HCT116 (cell line): ENCODE results near the gene CALML4. TPM values are rescaled to one million over a fixed set of nuclear protein-coding genes. Genes with fewer than 3 reads are reported as not detected.

Experiments used
- ATAC-seq: fragments of 200-7000 bp; cut with Tn5 transposase; 2 replicates; pipeline ENCODE4 v1.9.1; 2020; ENCODE audit warnings: mild to moderate bottlenecking, moderate library complexity
- BruUV-seq: library from RNA; stranded (reverse); fragments of 400-500 nt; replicated peaks from 2 replicates; lab custom pipeline; 2021; lab: Mats Ljungman, UMichigan
- CTCF ChIA-PET: fragments of 300-600 bp; sonication (Branson Sonifier 250); formaldehyde crosslinking; loops from one replicate; lab custom pipeline; 2021; ENCODE audit warnings: antibody characterized with exemption; lab: Charles Lee
- POLR2A ChIA-PET: fragments of 300-600, 350-600 bp; sonication (Branson Sonifier 250); formaldehyde crosslinking; loops from one replicate; lab custom pipeline; 2021; ENCODE audit warnings: antibody characterized with exemption; lab: Charles Lee
- RAD21 ChIA-PET, 2 experiments: fragments of 300-600 bp; sonication (Branson Sonifier 250); formaldehyde crosslinking; loops; one replicate each; lab custom pipeline; 2023; ENCODE audit warnings: low total read pairs in 2 of 2; ENCODE audit not compliant: uncharacterized antibody in 2 of 2, unreplicated experiment in 2 of 2, low non-redundant PET in 1 of 2; lab: Charles Lee
- DNase-seq: peaks from one replicate; pipeline ENCODE4 v3.0.0-alpha.2; 2010; ENCODE audit warnings: low read depth, low spot score
- H2AFZ ChIP-seq: fragments of 200-600 bp; shearing (Covaris generic), sonication (generic); 2 replicates; pipeline ENCODE4 v1.6.1; 2017; ENCODE audit warnings: low read depth, mixed run types, mixed read lengths, antibody characterized with exemption, low read length; ENCODE audit not compliant: poor library complexity, severe bottlenecking
- H3K27ac ChIP-seq: 2 replicates; pipeline ENCODE4 v1.5.1; 2012; ENCODE audit warnings: low read depth, low read length
- H3K27me3 ChIP-seq: fragments of 200-600 bp; sonication (generic); 2 replicates; pipeline ENCODE4 v1.6.1; 2016; ENCODE audit warnings: mixed run types, low read length, mixed read lengths; ENCODE audit not compliant: insufficient read depth
- H3K36me3 ChIP-seq, 2 experiments: fragments of 200-500 bp in 1 of 2; fragments of 200-600 bp in 1 of 2; sonication (Bioruptor generic) in 1 of 2; sonication (generic) in 1 of 2; 2 replicates each; pipeline versions ENCODE4 v1.5.1 to v1.6.1; 2014 to 2016; ENCODE audit warnings: low read length in 2 of 2, inconsistent platforms in 1 of 2, mixed read lengths in 1 of 2, mixed run types in 1 of 2; ENCODE audit not compliant: insufficient read depth in 2 of 2, control insufficient read depth in 1 of 2
- H3K4me1 ChIP-seq, 2 experiments: fragments of 200-600 bp in 1 of 2; sonication (generic) in 1 of 2; 2 replicates each; pipeline versions ENCODE4 v1.5.1 to v1.6.1; 2012 to 2017; ENCODE audit warnings: low read length in 2 of 2, inconsistent platforms in 1 of 2, mild to moderate bottlenecking in 1 of 2, mixed read lengths in 1 of 2, mixed run types in 1 of 2, moderate library complexity in 1 of 2; ENCODE audit not compliant: insufficient read depth in 2 of 2, control insufficient read depth in 1 of 2
- H3K4me2 ChIP-seq: fragments of 200-600 bp; sonication (generic); 2 replicates; pipeline ENCODE4 v1.6.1; 2017; ENCODE audit warnings: mixed run types, low read length, mixed read lengths
- H3K4me3 ChIP-seq, 2 experiments: fragments of 200-600 bp in 1 of 2; sonication (generic) in 1 of 2; replicated peaks in 1 of 2; 2 replicates each; pipeline ENCODE4 v1.5.1; 2011 to 2016; ENCODE audit warnings: low read length in 2 of 2, control low read depth in 1 of 2, low read depth in 1 of 2, mild to moderate bottlenecking in 1 of 2, mixed read lengths in 1 of 2, mixed run types in 1 of 2
- H3K79me2 ChIP-seq: fragments of 200-600 bp; sonication (generic); 2 replicates; pipeline ENCODE4 v1.6.1; 2017; ENCODE audit warnings: mild to moderate bottlenecking, mixed run types, low read length, moderate library complexity, mixed read lengths; ENCODE audit not compliant: insufficient read depth
- H3K9ac ChIP-seq: fragments of 200-600 bp; sonication (generic); 2 replicates; pipeline ENCODE4 v1.6.1; 2016; ENCODE audit warnings: low read length, mixed read lengths
- H3K9me2 ChIP-seq: fragments of 200-600 bp; sonication (generic), shearing (Covaris generic); 2 replicates; pipeline ENCODE4 v1.6.1; 2017; ENCODE audit warnings: mixed run types, mild to moderate bottlenecking, moderate library complexity; ENCODE audit not compliant: insufficient read depth
- H3K9me3 ChIP-seq, 2 experiments: fragments of 200-500 bp in 1 of 2; fragments of 200-600 bp in 1 of 2; sonication (Bioruptor generic) in 1 of 2; sonication (generic) in 1 of 2; 2 replicates each; pipeline ENCODE4 v1.6.1; 2014 to 2017; ENCODE audit warnings: low read length in 2 of 2, mixed read lengths in 2 of 2, inconsistent platforms in 1 of 2, low read depth in 1 of 2, mild to moderate bottlenecking in 1 of 2, mixed run types in 1 of 2, moderate library complexity in 1 of 2; ENCODE audit not compliant: control insufficient read depth in 1 of 2, insufficient read depth in 1 of 2
- H4K20me1 ChIP-seq: fragments of 200-600 bp; sonication (generic), shearing (Covaris generic); 2 replicates; pipeline ENCODE4 v1.6.1; 2017; ENCODE audit warnings: mixed run types, mild to moderate bottlenecking, moderate library complexity; ENCODE audit not compliant: insufficient read depth
- ATF3 ChIP-seq: IDR thresholded peaks from 2 replicates; pipeline ENCODE4 v1.6.1; 2012
- CBX3 ChIP-seq: IDR thresholded peaks from 2 replicates; pipeline ENCODE4 v1.6.1; 2012; ENCODE audit warnings: low read depth
- CTCF ChIP-seq, 3 experiments: fragments of 200-600 bp in 1 of 3; sonication (generic) in 1 of 3; IDR thresholded peaks in 2 of 3; conservative IDR thresholded peaks in 1 of 3; 2 replicates each; pipeline ENCODE4 v1.5.1; 2012 to 2017; ENCODE audit warnings: low read depth in 2 of 3, low read length in 2 of 3, antibody characterized with exemption in 1 of 3, borderline replicate concordance in 1 of 3, control low read depth in 1 of 3, mild to moderate bottlenecking in 1 of 3, mixed read lengths in 1 of 3, mixed run types in 1 of 3, moderate library complexity in 1 of 3; ENCODE audit not compliant: insufficient read depth in 1 of 3
- ELF1 ChIP-seq: IDR thresholded peaks from 2 replicates; pipeline ENCODE4 v1.6.1; 2012; ENCODE audit warnings: low read depth, borderline replicate concordance
- EZH2 ChIP-seq: fragments of 200-600 bp; sonication (generic); IDR thresholded peaks from 2 replicates; pipeline ENCODE4 v1.6.1; 2017; ENCODE audit warnings: antibody characterized with exemption, mixed run types
- FOSL1 ChIP-seq: IDR thresholded peaks from 2 replicates; pipeline ENCODE4 v1.6.1; 2012; ENCODE audit warnings: low read depth
- JUND ChIP-seq: IDR thresholded peaks from 2 replicates; pipeline ENCODE4 v1.6.1; 2012
- MAX ChIP-seq: IDR thresholded peaks from 2 replicates; pipeline ENCODE4 v1.6.1; 2012
- POLR2A ChIP-seq: IDR thresholded peaks from 2 replicates; pipeline ENCODE4 v1.7.0; 2011; ENCODE audit warnings: borderline replicate concordance; ENCODE audit not compliant: insufficient read depth, insufficient read length; ENCODE audit errors: extremely low read depth
- RAD21 ChIP-seq: IDR thresholded peaks from 2 replicates; pipeline ENCODE4 v1.6.1; 2012; ENCODE audit warnings: low read depth, mild to moderate bottlenecking
- SIN3A ChIP-seq: IDR thresholded peaks from 2 replicates; pipeline ENCODE4 v1.6.1; 2012; ENCODE audit warnings: low read depth
- SP1 ChIP-seq: IDR thresholded peaks from 2 replicates; pipeline ENCODE4 v1.6.1; 2012; ENCODE audit warnings: low read depth
- SRF ChIP-seq: IDR thresholded peaks from 2 replicates; pipeline ENCODE4 v1.6.1; 2012; ENCODE audit warnings: low read depth
- TCF7L2 ChIP-seq: IDR thresholded peaks from 2 replicates; pipeline ENCODE4 v1.7.0; 2011; ENCODE audit warnings: borderline replicate concordance, inconsistent platforms; ENCODE audit not compliant: insufficient read depth, insufficient read length; ENCODE audit errors: extremely low read depth
- YY1 ChIP-seq: IDR thresholded peaks from 2 replicates; pipeline ENCODE4 v1.6.1; 2011; ENCODE audit warnings: low read length, low read depth, moderate library complexity, mild to moderate bottlenecking; ENCODE audit not compliant: insufficient replicate concordance; ENCODE audit errors: extremely low read depth
- ZFX ChIP-seq: fragments of 450-650 bp; IDR thresholded peaks from 2 replicates; pipeline ENCODE4 v1.6.1; 2017
- ZNF274 ChIP-seq: fragments of 200-500 bp; sonication (Bioruptor generic); IDR thresholded peaks from 2 replicates; pipeline ENCODE4 v1.6.1; 2014; ENCODE audit warnings: mild to moderate bottlenecking, low read depth, low read length, inconsistent platforms
- intact Hi-C: fragments of 100-400 bp; cut with micrococcal nuclease; formaldehyde crosslinking; loops from 2 replicates; pipeline ENCODE4 v1.10.0; 2022
- total RNA-seq: library from RNA; stranded (reverse); gene quantifications from one replicate; pipeline ENCODE4 v1.2.1, GENCODE V29; 2021; ENCODE audit not compliant: unreplicated experiment
- TF ChIP-seq, protein P1 (sequence below): IDR thresholded peaks from 2 replicates; pipeline ENCODE4 v1.6.1; 2011; ENCODE audit warnings: mild to moderate bottlenecking, low read length, moderate library complexity; ENCODE audit not compliant: insufficient replicate concordance; ENCODE audit errors: extremely low read depth

CALML4 gene
- total RNA-seq, 1 experiment from 2014 or later = 8.5 TPM

DNA sequence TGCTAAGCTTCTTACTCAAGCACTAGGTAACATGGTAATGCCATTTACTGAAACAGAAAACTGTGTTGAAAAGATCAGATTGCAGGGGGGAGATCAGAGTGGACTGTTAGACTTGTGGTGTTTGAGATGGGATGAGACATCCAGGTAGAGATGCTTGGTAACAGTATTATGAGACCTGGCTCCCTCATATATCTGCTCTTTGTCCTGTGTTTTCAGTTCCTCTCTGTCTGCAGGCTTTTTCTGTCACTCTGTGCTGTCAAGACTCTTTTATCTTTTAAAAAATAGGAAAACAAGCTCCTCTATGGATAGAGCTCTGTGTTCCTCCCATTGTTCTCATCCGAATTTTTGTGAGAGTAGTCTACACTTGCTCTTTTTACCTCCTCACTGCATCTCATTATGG is 48.1 kb downstream of the CALML4 start:
- Histone ChIP-seq H3K9ac (no peak overlapping the region), H3K27ac (no peak overlapping the region), H3K79me2 (no peaks in the 10 kb centered on the region), H3K9me3 (no peaks in the 10 kb centered on the region), H3K4me2 (no peak overlapping the region), H4K20me1 (no peaks in the 10 kb centered on the region), H3K4me1 (no peaks in the 10 kb centered on the region), H2AFZ (no peak overlapping the region), H3K4me3 (no peak overlapping the region), H3K27me3 (no peaks in the 10 kb centered on the region), H3K9me2 (no peaks in the 10 kb centered on the region), H3K36me3 (no peaks in the 10 kb centered on the region)
- DNase-seq (no peak), ATAC-seq (no peak)
- RAD21 ChIA-PET = no interaction called here
- intact Hi-C loops = no loop called here
- BruUV-seq = no TSS peak
- TF ChIP-seq SP1 (no peak), RAD21 (no peak), SIN3A (no peak), MAX (no peak), SRF (no peak), FOSL1 (no peak), ZFX (no peak), ATF3 (no peak), ZNF274 (no peak), TCF7L2 (no peak), CBX3 (no peak), YY1 (no peak), EZH2 (no peak), CTCF (IDR thresholded peaks at IDR 0.05 in 2 of 3, conservative IDR thresholded peaks at IDR 0.05 in 1 of 3; ENCODE audit: borderline replicate concordance in 1 of 3, insufficient read depth in 1 of 3, low read depth in 2 of 3, low read length in 2 of 3) (no peak), JUND (no peak), ELF1 (no peak), POLR2A (no peak)
- TF ChIP-seq, protein P1, sequence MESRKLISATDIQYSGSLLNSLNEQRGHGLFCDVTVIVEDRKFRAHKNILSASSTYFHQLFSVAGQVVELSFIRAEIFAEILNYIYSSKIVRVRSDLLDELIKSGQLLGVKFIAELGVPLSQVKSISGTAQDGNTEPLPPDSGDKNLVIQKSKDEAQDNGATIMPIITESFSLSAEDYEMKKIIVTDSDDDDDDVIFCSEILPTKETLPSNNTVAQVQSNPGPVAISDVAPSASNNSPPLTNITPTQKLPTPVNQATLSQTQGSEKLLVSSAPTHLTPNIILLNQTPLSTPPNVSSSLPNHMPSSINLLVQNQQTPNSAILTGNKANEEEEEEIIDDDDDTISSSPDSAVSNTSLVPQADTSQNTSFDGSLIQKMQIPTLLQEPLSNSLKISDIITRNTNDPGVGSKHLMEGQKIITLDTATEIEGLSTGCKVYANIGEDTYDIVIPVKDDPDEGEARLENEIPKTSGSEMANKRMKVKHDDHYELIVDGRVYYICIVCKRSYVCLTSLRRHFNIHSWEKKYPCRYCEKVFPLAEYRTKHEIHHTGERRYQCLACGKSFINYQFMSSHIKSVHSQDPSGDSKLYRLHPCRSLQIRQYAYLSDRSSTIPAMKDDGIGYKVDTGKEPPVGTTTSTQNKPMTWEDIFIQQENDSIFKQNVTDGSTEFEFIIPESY = no peak
- CTCF ChIA-PET = interaction anchor here (0.7 kb wide), 1 partner anchor 294 kb away, joined by 3 read pairs; no protein-coding TSS in a partner anchor
- POLR2A ChIA-PET = no interaction called here
